Hematopoietic multipotent progenitor cell treated with erythropoietin and hydrocortisone succinate and interleukin-3 and kit ligand, for 17 days (in vitro differentiated cells): Measurements from ENCODE around the gene SASS6.
A peak's percentile ranks its signal among the peaks of the same experiment; 100 is the strongest.

Experiments used
- DNase-seq: peaks from one replicate; pipeline ENCODE4 v3.0.0-alpha.2; 2015; ENCODE audit warnings: low spot score

Gene SASS6

DNA sequence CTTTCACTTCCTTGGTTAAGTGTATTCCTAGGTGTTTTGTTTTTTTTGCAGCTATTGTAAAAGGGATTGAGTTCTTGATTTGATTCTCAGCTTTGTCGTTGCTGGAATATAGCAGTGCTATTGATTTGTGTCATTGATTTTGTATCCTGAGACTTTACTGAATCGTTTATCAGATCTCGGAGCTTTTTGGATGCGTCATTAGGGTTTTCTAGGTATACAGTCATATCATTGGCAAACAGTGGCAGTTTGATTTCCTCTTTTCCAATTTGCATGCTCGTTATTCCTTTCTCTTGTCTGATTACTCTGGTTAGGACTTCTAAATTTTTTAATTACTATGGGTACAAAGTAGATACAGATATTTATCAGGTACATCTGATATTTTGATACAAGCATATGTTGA, 87.5 kb downstream of the SASS6 start:
- no peak for DNase-seq

DNA sequence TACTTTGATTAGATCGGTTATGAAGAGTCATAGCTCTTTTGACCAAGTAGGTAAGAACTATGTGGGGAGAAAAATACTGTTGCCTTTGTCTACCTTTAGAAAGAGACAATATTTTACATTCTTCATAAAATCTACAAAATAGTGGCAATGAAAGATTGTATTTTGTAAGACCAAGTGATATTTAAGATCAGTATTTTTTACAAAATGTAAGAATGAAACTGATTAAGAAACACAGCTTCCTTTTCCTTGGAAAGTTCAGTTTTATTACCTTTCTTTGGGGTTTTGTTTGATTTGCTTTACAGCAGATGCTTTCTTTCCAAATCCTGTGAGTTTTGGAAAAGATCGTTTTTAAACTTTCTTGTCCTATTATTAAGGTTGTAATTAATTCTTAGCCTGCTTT, 93.1 kb downstream of the SASS6 start:
- DNase-seq, result no peak

DNA sequence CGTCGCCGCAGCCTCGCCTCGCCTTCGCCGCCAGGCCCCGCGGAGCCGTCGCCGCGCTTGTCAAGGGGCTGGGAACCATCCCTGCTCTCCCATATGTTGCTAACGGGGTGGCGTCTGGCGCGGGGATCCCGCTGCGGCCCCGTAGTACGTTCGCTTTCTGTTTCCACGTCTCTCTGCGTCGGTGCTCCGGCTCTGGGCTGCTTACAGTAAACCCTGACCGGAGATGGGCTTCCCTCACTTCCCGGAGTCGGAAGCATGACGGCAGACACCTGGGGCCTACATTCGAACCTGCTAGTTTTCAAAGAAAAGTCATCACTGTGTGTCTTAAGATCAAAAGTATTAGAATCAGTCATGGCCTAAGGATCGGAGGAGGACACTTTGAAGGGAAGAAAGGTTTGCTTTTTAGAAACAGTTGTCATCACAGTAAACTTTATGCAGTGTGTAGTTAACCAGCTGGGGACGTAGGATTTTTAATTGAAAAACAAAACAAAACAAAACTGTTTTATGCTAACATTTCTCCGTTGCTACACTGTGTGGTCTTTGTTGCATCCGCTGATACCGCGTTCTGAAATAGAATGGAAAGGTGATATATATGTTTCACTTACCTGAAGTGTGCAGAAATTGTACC, 94.0 kb downstream of the SASS6 start:
- DNase-seq, result peak; percentile 70

- DNase-seq, result peak; percentile 91
Measured at GRCh38 chr1:100037927-100038659, 94.6 kb downstream of the SASS6 start.

DNA sequence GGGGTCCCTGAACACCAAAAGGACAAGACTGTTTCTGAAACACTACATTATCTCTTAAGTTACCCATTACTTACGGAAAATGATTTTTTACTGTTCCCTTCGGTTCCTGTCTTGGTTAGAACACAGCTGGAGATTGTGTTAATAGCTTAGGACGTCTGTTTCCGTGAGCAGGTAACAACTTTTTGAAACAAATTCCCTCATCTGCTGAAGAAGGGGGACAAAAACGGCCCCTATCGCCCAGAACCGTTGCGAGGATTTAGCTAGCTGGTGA, 95.1 kb downstream of the SASS6 start:
- no peak for DNase-seq

GRCh38 chr1:100036718-100037655, 95.7 kb downstream of the SASS6 start:
- DNase-seq, result peak; percentile 57

DNA sequence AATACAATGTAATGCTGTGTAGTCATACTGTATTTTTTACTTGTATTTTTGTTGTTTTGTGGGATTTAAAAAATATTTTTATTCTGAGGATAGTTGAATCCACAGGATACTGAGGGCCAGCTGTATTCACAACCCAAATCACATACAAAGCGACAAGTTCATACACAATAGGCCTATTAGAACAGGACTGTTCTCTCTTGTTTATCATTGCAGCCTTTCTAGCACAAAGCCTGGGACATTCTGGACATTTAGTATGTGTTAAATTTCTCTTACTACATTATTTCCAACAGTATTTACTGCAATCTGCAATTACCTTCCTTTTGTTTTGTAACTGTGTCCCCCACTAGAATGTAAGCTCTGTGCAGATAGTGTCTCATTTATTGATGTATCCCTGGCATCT, 97.5 kb downstream of the SASS6 start:
- DNase-seq, result no peak

DNA sequence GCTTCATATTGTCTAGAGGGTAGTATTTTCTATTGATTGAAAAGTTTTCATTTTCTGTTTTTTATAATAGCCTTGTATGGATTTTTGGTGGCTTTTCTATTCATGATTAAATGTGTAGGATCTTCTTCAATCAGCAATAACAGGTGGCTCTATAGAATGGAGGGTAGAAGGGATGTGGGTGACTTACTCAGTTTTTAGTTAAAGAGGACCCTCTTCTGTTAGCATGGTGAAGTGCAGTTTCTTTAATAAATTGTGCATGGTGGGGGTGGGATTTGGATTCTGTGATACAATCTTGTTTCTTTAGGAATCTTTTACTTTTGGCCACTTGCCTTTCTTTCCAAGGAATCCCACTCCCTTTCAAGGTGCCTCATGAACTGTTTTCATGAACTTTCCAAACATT, 98.3 kb downstream of the SASS6 start:
- peak; percentile 41 for DNase-seq
